ENCODE measurements around the gene RILPL2. TPM values are rescaled to one million over a fixed set of nuclear protein-coding genes. Genes with fewer than 3 reads are reported as not detected.
A peak's percentile ranks its signal among the peaks of the same experiment; 100 is the strongest.

RILPL2 gene
- total and polyA plus RNA-seq, 10 donors = 10.8 to 18.0 (median 13.5) TPM

DNA sequence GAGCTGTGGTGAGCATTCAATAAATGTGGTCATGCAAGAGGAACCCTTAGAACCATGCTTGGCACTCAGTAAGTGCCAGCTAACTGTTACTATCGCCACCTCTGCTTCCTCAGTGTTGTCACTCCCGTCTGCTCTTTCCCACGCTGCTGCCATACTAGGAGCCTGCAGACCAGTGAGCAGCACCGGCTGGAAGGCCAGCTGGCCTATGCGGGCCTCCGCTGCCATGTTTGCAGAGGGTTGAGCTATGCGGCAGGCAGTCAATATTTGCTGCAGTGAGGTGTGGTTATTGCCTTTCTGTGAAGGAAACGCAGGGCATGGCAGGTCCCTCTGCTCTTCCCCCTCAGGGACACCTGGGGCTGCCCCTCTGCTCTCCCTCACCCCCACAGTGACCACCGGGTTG is 39.5 kb downstream of the RILPL2 start:
- no peaks in the 10 kb centered on the region for H3K27me3 ChIP-seq (replicated peaks in 1 of 7)
- no peak overlapping the region for H3K27ac ChIP-seq
- H3K9me3 ChIP-seq = no peaks in the 10 kb centered on the region
- H3K4me3 ChIP-seq = no peak overlapping the region
- WGBS, 5 donors = 86 to 96% (median 89%) methylated on average over 9 of the region's 9 CpGs
- no peak for DNase-seq
- peak in 1 of 3 donors; percentile 25 for TF ChIP-seq POLR2AphosphoS5 (IDR thresholded peaks at IDR 0.05)
- no peak for TF ChIP-seq POLR2A (IDR thresholded peaks at IDR 0.05)
- peaks cover 4 to 96% (median 80%) of the 10 kb centered on the region in 6 donors for H3K36me3 ChIP-seq
- intact Hi-C loops (cut with DNase I; ENCODE audit: low total_unique reads) = no loop called here
- H3K4me1 ChIP-seq = peaks cover 2 to 71% (median 25%) of the 10 kb centered on the region in 6 donors

DNA sequence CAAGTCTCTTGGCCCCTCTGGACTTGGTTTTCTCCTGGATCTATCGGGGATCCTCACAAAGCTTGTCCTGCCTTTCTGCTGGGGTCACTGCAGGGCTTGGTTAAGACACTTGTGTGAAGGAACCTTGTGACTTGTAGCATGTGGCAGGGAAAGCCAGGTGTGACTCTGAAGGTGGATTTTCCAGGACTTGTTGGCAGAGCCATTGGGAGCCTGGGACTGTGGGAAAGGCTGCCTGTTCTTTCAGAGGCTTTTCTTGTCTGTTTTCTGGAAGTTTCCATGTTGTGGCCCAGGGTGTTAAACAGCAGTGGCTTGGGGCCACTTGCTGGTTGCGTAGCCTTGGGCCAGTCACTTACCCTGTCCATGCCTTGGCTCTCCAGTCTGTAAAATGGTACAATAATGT is 39.9 kb downstream of the RILPL2 start:
- no peak overlapping the region for H3K27ac ChIP-seq
- TF ChIP-seq POLR2AphosphoS5 (IDR thresholded peaks at IDR 0.05) (no peak), POLR2A (IDR thresholded peaks at IDR 0.05) (no peak), CTCF (IDR thresholded peaks at IDR 0.05 in 8 of 11, conservative IDR thresholded peaks at IDR 0.05 in 3 of 11) (no peak)
- WGBS, 5 donors = 95 to 100% (median 97%) methylated on average over 2 of the region's 2 CpGs
- H3K4me3 ChIP-seq = no peak overlapping the region
- no peaks in the 10 kb centered on the region for H3K9me3 ChIP-seq
- no peak for DNase-seq
- peaks cover 6 to 72% (median 28%) of the 10 kb centered on the region in 6 donors for H3K4me1 ChIP-seq
- H3K36me3 ChIP-seq = peaks cover 4 to 96% (median 82%) of the 10 kb centered on the region in 6 donors
- H3K27me3 ChIP-seq (replicated peaks in 1 of 7) = no peaks in the 10 kb centered on the region
- intact Hi-C loops (cut with DNase I; ENCODE audit: low total_unique reads) = no loop called here

DNA sequence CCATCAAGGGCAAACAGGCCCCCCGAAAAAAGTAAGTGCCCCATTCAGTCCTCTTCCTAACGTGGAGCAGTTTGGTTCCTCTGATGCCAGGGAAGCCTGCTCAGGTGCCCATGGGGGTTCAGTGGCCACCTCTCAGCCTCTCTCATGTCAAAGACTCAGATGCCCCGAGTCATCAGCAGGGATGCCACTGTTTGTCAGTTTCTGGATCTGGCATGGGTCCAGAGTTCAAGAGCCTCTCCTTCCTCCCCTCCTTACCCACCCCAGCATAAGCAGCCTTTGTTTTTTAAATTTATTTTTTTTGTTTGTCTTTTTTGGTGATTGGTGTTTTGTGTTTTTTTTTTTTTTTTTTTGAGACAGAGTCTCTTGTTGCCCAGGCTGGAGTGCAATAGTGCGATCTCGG is 41.2 kb downstream of the RILPL2 start:
- H3K27me3 ChIP-seq (replicated peaks in 1 of 7) = no peaks in the 10 kb centered on the region
- H3K4me1 ChIP-seq = peaks cover 12 to 82% (median 42%) of the 10 kb centered on the region in 6 donors
- no peak overlapping the region for H3K27ac ChIP-seq
- intact Hi-C loops (cut with DNase I; ENCODE audit: low total_unique reads) = no loop called here
- TF ChIP-seq CTCF (IDR thresholded peaks at IDR 0.05 in 8 of 11, conservative IDR thresholded peaks at IDR 0.05 in 3 of 11) = no peak
- TF ChIP-seq POLR2A (IDR thresholded peaks at IDR 0.05) = no peak
- no peak for TF ChIP-seq POLR2AphosphoS5 (IDR thresholded peaks at IDR 0.05)
- WGBS, 5 donors = 82 to 88% (median 86%) methylated on average over 5 of the region's 5 CpGs
- no peaks in the 10 kb centered on the region for H3K9me3 ChIP-seq
- DNase-seq = no peak
- H3K4me3 ChIP-seq = no peak overlapping the region
- peaks cover 4 to 100% (median 85%) of the 10 kb centered on the region in 6 donors for H3K36me3 ChIP-seq

DNA sequence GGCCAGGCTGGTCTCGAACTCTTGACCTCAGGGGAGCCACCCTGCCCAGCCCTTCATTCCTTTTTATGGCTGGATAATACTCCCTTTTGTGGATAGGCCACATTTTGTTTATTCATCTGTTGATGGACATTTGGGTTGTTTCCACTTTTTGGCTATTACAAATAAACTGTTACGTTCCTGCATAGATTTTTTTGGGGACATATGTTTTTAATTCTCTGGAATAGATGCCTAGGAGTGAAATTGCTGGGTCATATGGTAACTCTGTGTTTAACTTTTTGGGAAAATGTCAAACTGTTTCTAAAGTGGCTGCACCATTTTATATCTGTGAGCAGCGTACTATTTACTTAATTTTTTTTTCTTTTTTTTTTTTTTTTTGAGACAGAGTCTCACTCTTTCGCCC is 42.7 kb downstream of the RILPL2 start:
- WGBS, 5 donors = 91 to 95% (median 95%) methylated on average over 4 of the region's 4 CpGs
- intact Hi-C loops (cut with DNase I; ENCODE audit: low total_unique reads) = no loop called here
- H3K36me3 ChIP-seq = peaks cover 4 to 85% (median 74%) of the 10 kb centered on the region in 6 donors

More for the DNA sequence above, 42.7 kb downstream of the RILPL2 start:
- DNase-seq = no peak
- TF ChIP-seq POLR2A (IDR thresholded peaks at IDR 0.05) (no peak), CTCF (IDR thresholded peaks at IDR 0.05 in 8 of 11, conservative IDR thresholded peaks at IDR 0.05 in 3 of 11) (no peak), POLR2AphosphoS5 (IDR thresholded peaks at IDR 0.05) (no peak)
- H3K4me3 ChIP-seq = no peak overlapping the region
- H3K9me3 ChIP-seq = no peaks in the 10 kb centered on the region
- peaks cover 16 to 80% (median 46%) of the 10 kb centered on the region in 6 donors for H3K4me1 ChIP-seq
- H3K27ac ChIP-seq = no peak overlapping the region
- H3K27me3 ChIP-seq (replicated peaks in 1 of 7) = no peaks in the 10 kb centered on the region

Data from spleen (tissue), 11 donors.